COLO829 (cell line): ENCODE data around the gene AQP2.
"Not testable (repeated sequence)": the region's sequence is repeated elsewhere in the genome, so short reads cannot be mapped to it uniquely, and the experiment has no call there.

Experiments used
- DNase-seq: peaks from one replicate; pipeline ENCODE4 v3.0.0; 2012; ENCODE audit warnings: low spot score

Gene AQP2

GRCh38 chr12:49987625-49988303, 37.2 kb downstream of the AQP2 start:
- DNase-seq = no peak

- not testable (repeated sequence) for DNase-seq
These were observed 38.9 kb downstream of the AQP2 start for GRCh38 chr12:49989400-49989799.

GRCh38 chr12:49990273-49990672, 39.7 kb downstream of the AQP2 start:
- DNase-seq = no peak

- DNase-seq = no peak
These were observed 47.9 kb downstream of the AQP2 start for GRCh38 chr12:49998453-49998852.

- no peak for DNase-seq
These were observed 53.1 kb downstream of the AQP2 start for GRCh38 chr12:50003595-50003994.

- no peak for DNase-seq
These were observed 54.2 kb downstream of the AQP2 start for GRCh38 chr12:50004696-50005095.

GRCh38 chr12:50005175-50005574, 54.6 kb downstream of the AQP2 start:
- no peak for DNase-seq

GRCh38 chr12:50006280-50006679, 55.7 kb downstream of the AQP2 start:
- no peak for DNase-seq

- DNase-seq = no peak
These were observed 56.4 kb downstream of the AQP2 start for GRCh38 chr12:50006754-50007442.
